Cerebellar nuclear complex (tissue), 1 donor: Measurements from ENCODE around the gene RETREG1.
"Not testable (repeated sequence)": the region's sequence is repeated elsewhere in the genome, so short reads cannot be mapped to it uniquely, and the experiment has no call there.

Source experiments
- DNase-seq, 2 experiments: peaks; one replicate each; lab custom pipeline; 2025; lab: John Stamatoyannopoulos, UW

RETREG1 gene

GRCh38 chr5:16551628-16552027, 65.2 kb downstream of the RETREG1 start:
- no peak for DNase-seq

GRCh38 chr5:16550316-16550952, 66.4 kb downstream of the RETREG1 start:
- DNase-seq: no peak

- DNase-seq: no peak
These were observed 67.1 kb downstream of the RETREG1 start for GRCh38 chr5:16549491-16550206.

- DNase-seq: no peak
These were observed 68.0 kb downstream of the RETREG1 start for GRCh38 chr5:16548812-16549211.

- DNase-seq: no peak
These were observed 68.7 kb downstream of the RETREG1 start for GRCh38 chr5:16548115-16548514.

GRCh38 chr5:16547200-16547842, 69.5 kb downstream of the RETREG1 start:
- no peak for DNase-seq

- no peak for DNase-seq
These were observed 70.1 kb downstream of the RETREG1 start for GRCh38 chr5:16546732-16547131.

GRCh38 chr5:16544607-16545374, 72.0 kb downstream of the RETREG1 start:
- no peak for DNase-seq

GRCh38 chr5:16543206-16543605, 73.6 kb downstream of the RETREG1 start:
- not testable (repeated sequence) for DNase-seq

- no peak for DNase-seq
These were observed 74.6 kb downstream of the RETREG1 start for GRCh38 chr5:16542236-16542635.

GRCh38 chr5:16541592-16541991, 75.2 kb downstream of the RETREG1 start:
- not testable (repeated sequence) for DNase-seq

- no peak for DNase-seq
These were observed 76.4 kb downstream of the RETREG1 start for GRCh38 chr5:16540421-16540820.

GRCh38 chr5:16539169-16539666, 77.6 kb downstream of the RETREG1 start:
- DNase-seq: peak; percentile 40 to 58

GRCh38 chr5:16538006-16538405, 78.8 kb downstream of the RETREG1 start:
- peak; percentile 54 to 63 for DNase-seq

- DNase-seq: no peak
These were observed 80.0 kb downstream of the RETREG1 start for GRCh38 chr5:16536818-16537217.

GRCh38 chr5:16536246-16536645, 80.6 kb downstream of the RETREG1 start:
- no peak for DNase-seq

GRCh38 chr5:16534280-16534679, 82.5 kb downstream of the RETREG1 start:
- DNase-seq: no peak

- DNase-seq: no peak
These were observed 85.6 kb downstream of the RETREG1 start for GRCh38 chr5:16531063-16531648.

GRCh38 chr5:16529306-16529705, 87.5 kb downstream of the RETREG1 start:
- DNase-seq: no peak

GRCh38 chr5:16528382-16529110, 88.3 kb downstream of the RETREG1 start:
- no peak for DNase-seq

- no peak for DNase-seq
These were observed 91.1 kb downstream of the RETREG1 start for GRCh38 chr5:16525651-16526050.
